Measurements from ENCODE around the gene BCAS1. TPM values are rescaled to one million over a fixed set of nuclear protein-coding genes. Genes with fewer than 3 reads are reported as not detected.

The BCAS1 gene
- total RNA-seq, 1 donor from 2014 or later: 0.32 TPM

DNA sequence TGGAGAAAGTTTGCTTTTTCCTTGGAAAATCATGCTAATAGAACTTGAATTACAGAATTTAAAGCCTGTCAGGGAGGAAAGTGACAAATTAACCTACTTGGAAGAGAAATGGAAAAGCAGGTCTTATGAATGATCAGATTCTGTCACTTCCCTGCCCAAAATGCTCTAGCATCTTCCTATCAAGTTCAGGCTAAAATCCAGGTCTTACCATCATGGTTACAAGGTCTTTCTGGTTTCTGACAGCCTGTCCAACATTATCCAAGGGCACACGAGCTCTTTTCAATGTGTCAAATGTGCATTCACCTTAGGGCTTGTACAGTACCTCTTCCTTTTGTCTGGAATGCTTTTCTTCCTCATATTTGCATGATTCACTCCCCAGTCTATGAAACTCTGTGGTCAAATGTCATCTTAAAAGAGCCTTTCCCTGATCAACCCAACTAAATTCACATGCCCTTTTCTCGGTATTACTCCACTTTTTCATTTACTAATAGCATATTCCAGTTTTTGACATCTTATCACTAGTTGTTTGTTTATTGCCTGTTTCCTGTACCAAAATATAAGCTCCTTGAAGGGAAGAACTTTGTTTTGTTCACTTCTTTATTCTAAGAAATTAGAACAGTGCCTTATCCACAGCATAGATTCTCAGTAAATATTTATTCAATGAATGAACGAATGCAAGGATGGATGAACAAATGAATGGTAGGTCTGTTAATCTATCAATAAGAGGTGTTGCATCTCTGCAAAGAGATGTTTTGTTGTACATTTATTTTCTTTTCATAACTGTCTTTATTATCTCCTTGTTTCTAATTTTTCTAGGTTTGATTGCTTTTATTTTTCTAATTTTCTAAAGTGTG is 139.5 kb downstream of the BCAS1 start:
- Mint-ChIP-seq H3K36me3 (ENCODE audit: unreplicated experiment) (no peaks in the 10 kb centered on the region), H3K4me1 (ENCODE audit: low read depth, unreplicated experiment) (no peaks in the 10 kb centered on the region)
- DNase-seq: no peak

DNA sequence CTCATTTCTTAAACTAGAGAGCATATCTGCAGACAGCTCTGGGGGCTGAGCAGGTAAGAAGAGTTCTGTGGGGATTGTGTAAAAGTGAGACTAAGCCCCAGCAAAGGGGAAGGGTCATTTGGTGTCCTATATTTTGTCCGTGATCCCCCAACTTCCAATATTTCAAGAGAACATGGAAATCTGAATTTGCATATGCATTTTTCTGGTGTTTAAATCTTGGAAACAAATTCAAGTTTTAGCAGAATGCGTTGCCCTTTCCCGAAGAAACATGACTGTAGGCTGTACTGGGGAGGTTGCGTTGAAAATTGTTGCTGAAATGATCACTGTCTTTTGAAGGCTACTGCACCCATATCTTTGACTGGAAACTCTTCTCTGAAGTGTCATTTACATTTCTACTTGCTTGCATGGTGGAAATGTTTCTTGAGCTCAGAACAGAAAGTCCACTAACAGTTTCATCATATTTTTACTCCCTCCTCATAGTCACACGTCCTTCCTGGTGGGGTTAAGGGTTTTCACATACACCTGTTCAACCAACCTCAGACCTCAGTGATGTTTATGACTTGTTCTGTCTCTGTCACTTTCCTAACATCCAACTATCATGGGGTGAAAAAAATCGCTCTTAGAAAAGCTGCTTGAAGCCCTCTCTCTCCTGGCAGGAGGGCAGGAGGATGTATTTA is 140.3 kb downstream of the BCAS1 start:
- H3K4me1 Mint-ChIP-seq (ENCODE audit: low read depth, unreplicated experiment): no peaks in the 10 kb centered on the region
- H3K27ac Mint-ChIP-seq (ENCODE audit: unreplicated experiment): no peak overlapping the region
- no peaks in the 10 kb centered on the region for H3K9me3 Mint-ChIP-seq (ENCODE audit: unreplicated experiment)

More for the DNA sequence above, 139.5 kb downstream of the BCAS1 start:
- no peaks in the 10 kb centered on the region for H3K27me3 Mint-ChIP-seq (ENCODE audit: unreplicated experiment)
- no peaks in the 10 kb centered on the region for H3K9me3 Mint-ChIP-seq (ENCODE audit: unreplicated experiment)
- no peak overlapping the region for H3K27ac Mint-ChIP-seq (ENCODE audit: unreplicated experiment)
- TF ChIP-seq, protein P1, sequence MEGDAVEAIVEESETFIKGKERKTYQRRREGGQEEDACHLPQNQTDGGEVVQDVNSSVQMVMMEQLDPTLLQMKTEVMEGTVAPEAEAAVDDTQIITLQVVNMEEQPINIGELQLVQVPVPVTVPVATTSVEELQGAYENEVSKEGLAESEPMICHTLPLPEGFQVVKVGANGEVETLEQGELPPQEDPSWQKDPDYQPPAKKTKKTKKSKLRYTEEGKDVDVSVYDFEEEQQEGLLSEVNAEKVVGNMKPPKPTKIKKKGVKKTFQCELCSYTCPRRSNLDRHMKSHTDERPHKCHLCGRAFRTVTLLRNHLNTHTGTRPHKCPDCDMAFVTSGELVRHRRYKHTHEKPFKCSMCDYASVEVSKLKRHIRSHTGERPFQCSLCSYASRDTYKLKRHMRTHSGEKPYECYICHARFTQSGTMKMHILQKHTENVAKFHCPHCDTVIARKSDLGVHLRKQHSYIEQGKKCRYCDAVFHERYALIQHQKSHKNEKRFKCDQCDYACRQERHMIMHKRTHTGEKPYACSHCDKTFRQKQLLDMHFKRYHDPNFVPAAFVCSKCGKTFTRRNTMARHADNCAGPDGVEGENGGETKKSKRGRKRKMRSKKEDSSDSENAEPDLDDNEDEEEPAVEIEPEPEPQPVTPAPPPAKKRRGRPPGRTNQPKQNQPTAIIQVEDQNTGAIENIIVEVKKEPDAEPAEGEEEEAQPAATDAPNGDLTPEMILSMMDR (IDR thresholded peaks at IDR 0.05; ENCODE audit: partially characterized antibody, unreplicated experiment): no peak
- no peak overlapping the region for H3K4me3 Mint-ChIP-seq (ENCODE audit: unreplicated experiment)

DNA sequence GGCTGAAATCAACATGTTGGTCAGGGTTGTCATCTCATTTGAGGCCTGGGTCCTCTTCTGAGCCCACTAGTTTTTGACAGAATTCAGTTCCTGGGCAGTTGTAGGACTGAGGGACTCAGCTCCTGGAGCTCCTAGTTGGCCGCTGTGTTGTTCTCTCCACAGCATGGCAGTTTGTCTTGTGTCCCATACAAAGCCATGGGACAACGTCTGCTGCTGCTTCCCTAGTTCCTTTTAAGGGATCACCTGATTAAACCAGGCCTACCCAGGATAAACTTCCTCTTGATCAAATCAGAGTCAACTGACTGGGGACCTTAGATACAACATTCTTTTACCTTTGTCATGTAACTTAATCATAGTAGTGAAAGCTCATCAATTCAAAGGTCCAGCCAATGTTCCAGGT is 141.0 kb downstream of the BCAS1 start:
- no peak overlapping the region for H3K27ac Mint-ChIP-seq (ENCODE audit: unreplicated experiment)
- H3K9me3 Mint-ChIP-seq (ENCODE audit: unreplicated experiment): no peaks in the 10 kb centered on the region
- H3K4me1 Mint-ChIP-seq (ENCODE audit: low read depth, unreplicated experiment): no peaks in the 10 kb centered on the region
- H3K27me3 Mint-ChIP-seq (ENCODE audit: unreplicated experiment): no peaks in the 10 kb centered on the region
- DNase-seq: no peak
- no peaks in the 10 kb centered on the region for H3K36me3 Mint-ChIP-seq (ENCODE audit: unreplicated experiment)
- H3K4me3 Mint-ChIP-seq (ENCODE audit: unreplicated experiment): no peak overlapping the region
- TF ChIP-seq, protein P1 (IDR thresholded peaks at IDR 0.05; ENCODE audit: partially characterized antibody, unreplicated experiment): no peak

More for the DNA sequence above, 140.3 kb downstream of the BCAS1 start:
- Mint-ChIP-seq H3K4me3 (ENCODE audit: unreplicated experiment) (no peak overlapping the region), H3K27me3 (ENCODE audit: unreplicated experiment) (no peaks in the 10 kb centered on the region), H3K36me3 (ENCODE audit: unreplicated experiment) (no peaks in the 10 kb centered on the region)
- DNase-seq: no peak
- TF ChIP-seq, protein P1 (IDR thresholded peaks at IDR 0.05; ENCODE audit: partially characterized antibody, unreplicated experiment): no peak

GRCh38 chr20:53927990-53928389 is 142.4 kb downstream of the BCAS1 start:
- no peak overlapping the region for H3K4me3 Mint-ChIP-seq (ENCODE audit: unreplicated experiment)
- H3K36me3 Mint-ChIP-seq (ENCODE audit: unreplicated experiment): no peaks in the 10 kb centered on the region
- no peaks in the 10 kb centered on the region for H3K27me3 Mint-ChIP-seq (ENCODE audit: unreplicated experiment)
- H3K4me1 Mint-ChIP-seq (ENCODE audit: low read depth, unreplicated experiment): no peaks in the 10 kb centered on the region
- TF ChIP-seq, protein P1 (IDR thresholded peaks at IDR 0.05; ENCODE audit: partially characterized antibody, unreplicated experiment): no peak
- DNase-seq: no peak
- no peaks in the 10 kb centered on the region for H3K9me3 Mint-ChIP-seq (ENCODE audit: unreplicated experiment)
- no peak overlapping the region for H3K27ac Mint-ChIP-seq (ENCODE audit: unreplicated experiment)

Data from glutamatergic neuron (in vitro differentiated cells).